Measurements from ENCODE around the gene FAT3. TPM values are rescaled to one million over a fixed set of nuclear protein-coding genes. Genes with fewer than 3 reads are reported as not detected.

The FAT3 gene
- total RNA-seq, 2 experiments from 2014 or later, result not detected

- ATAC-seq, result no peak
- TF ChIP-seq CTCF (IDR thresholded peaks at IDR 0.05), result no peak
- no peak overlapping the region for H3K27ac Mint-ChIP-seq
- ChIA-PET CTCF (no interaction called here), POLR2A (no interaction called here)
- no peak overlapping the region for H3K4me3 Mint-ChIP-seq
- intact Hi-C loops (cut with micrococcal nuclease), result no loop called here
- H3K27me3 Mint-ChIP-seq, result peaks cover 3% of the 10 kb centered on the region
- H3K4me1 Mint-ChIP-seq (ENCODE audit: low read depth), result no peaks in the 10 kb centered on the region
- DNase-seq, result no peak
- H3K36me3 Mint-ChIP-seq (ENCODE audit: low read depth), result no peaks in the 10 kb centered on the region
- peaks cover 7% of the 10 kb centered on the region for H3K9me3 Mint-ChIP-seq
These were observed 18.2 kb upstream of the FAT3 start for GRCh38 chr11:92206441-92206840.

GRCh38 chr11:92211576-92212167 is 12.9 kb upstream of the FAT3 start:
- no peak for TF ChIP-seq CTCF (IDR thresholded peaks at IDR 0.05)
- Mint-ChIP-seq H3K4me3 (no peak overlapping the region), H3K27me3 (peaks cover 3% of the 10 kb centered on the region), H3K4me1 (ENCODE audit: low read depth) (no peaks in the 10 kb centered on the region), H3K36me3 (ENCODE audit: low read depth) (no peaks in the 10 kb centered on the region), H3K27ac (no peak overlapping the region), H3K9me3 (peaks cover 3% of the 10 kb centered on the region)
- no peak for ATAC-seq
- intact Hi-C loops (cut with micrococcal nuclease), result no loop called here
- ChIA-PET POLR2A (no interaction called here), CTCF (no interaction called here)
- no peak for DNase-seq

GRCh38 chr11:92212530-92212929 is 12.1 kb upstream of the FAT3 start:
- POLR2A ChIA-PET, result no interaction called here
- Mint-ChIP-seq H3K27ac (no peak overlapping the region), H3K4me3 (no peak overlapping the region), H3K9me3 (peaks cover 3% of the 10 kb centered on the region), H3K27me3 (peaks cover 5% of the 10 kb centered on the region), H3K4me1 (ENCODE audit: low read depth) (no peaks in the 10 kb centered on the region), H3K36me3 (ENCODE audit: low read depth) (no peaks in the 10 kb centered on the region)
- ATAC-seq (no peak), DNase-seq (no peak)
- no peak for TF ChIP-seq CTCF (IDR thresholded peaks at IDR 0.05)
- intact Hi-C loops (cut with micrococcal nuclease), result no loop called here
- CTCF ChIA-PET, result no interaction called here

- H3K4me1 Mint-ChIP-seq (ENCODE audit: low read depth), result no peaks in the 10 kb centered on the region
- no peak overlapping the region for H3K4me3 Mint-ChIP-seq
- POLR2A ChIA-PET, result no interaction called here
- peaks cover 5% of the 10 kb centered on the region for H3K9me3 Mint-ChIP-seq
- CTCF ChIA-PET, result no interaction called here
- ATAC-seq, result no peak
- DNase-seq, result no peak
- H3K27ac Mint-ChIP-seq, result no peak overlapping the region
- peaks cover 10% of the 10 kb centered on the region for H3K27me3 Mint-ChIP-seq
- no peak for TF ChIP-seq CTCF (IDR thresholded peaks at IDR 0.05)
- intact Hi-C loops (cut with micrococcal nuclease), result no loop called here
- no peaks in the 10 kb centered on the region for H3K36me3 Mint-ChIP-seq (ENCODE audit: low read depth)
These were observed 7.8 kb upstream of the FAT3 start for GRCh38 chr11:92216789-92217188.

GRCh38 chr11:92219476-92219875 is 5.1 kb upstream of the FAT3 start:
- peaks cover 24% of the 10 kb centered on the region for H3K27me3 Mint-ChIP-seq
- H3K27ac Mint-ChIP-seq, result no peak overlapping the region
- ChIA-PET CTCF (no interaction called here), POLR2A (no interaction called here)
- intact Hi-C loops (cut with micrococcal nuclease), result no loop called here
- H3K4me1 Mint-ChIP-seq (ENCODE audit: low read depth), result no peaks in the 10 kb centered on the region
- peaks cover 5% of the 10 kb centered on the region for H3K9me3 Mint-ChIP-seq
- ATAC-seq (no peak), DNase-seq (no peak)
- no peak for TF ChIP-seq CTCF (IDR thresholded peaks at IDR 0.05)
- peaks cover 1% of the 10 kb centered on the region for H3K36me3 Mint-ChIP-seq (ENCODE audit: low read depth)
- H3K4me3 Mint-ChIP-seq, result no peak overlapping the region

All from activated CD8-positive, alpha-beta T cell treated with anti-CD3 and anti-CD28 coated beads for 36 hours (primary cell).